Measurements from ENCODE around the gene MPDZ. TPM values are rescaled to one million over a fixed set of nuclear protein-coding genes. Genes with fewer than 3 reads are reported as not detected.

Gene MPDZ
- total RNA-seq, 4 donors from 2014 or later, result 52.9 to 84.6 (median 78.5) TPM

GRCh38 chr9:13186774-13187173 is 92.7 kb downstream of the MPDZ start:
- H3K4me3 ChIP-seq, result no peak overlapping the region
- H3K4me1 ChIP-seq, result no peaks in the 10 kb centered on the region
- TF ChIP-seq POLR2A (IDR thresholded peaks at IDR 0.05) (no peak), CTCF (IDR thresholded peaks at IDR 0.05) (no peak)
- no peaks in the 10 kb centered on the region for H3K27me3 ChIP-seq
- intact Hi-C loops (cut with DNase I; ENCODE audit: low total_unique reads), result no loop called here
- DNase-seq, result no peak
- H3K9me3 ChIP-seq, result no peaks in the 10 kb centered on the region
- no peak overlapping the region for H3K27ac ChIP-seq
- no peaks in the 10 kb centered on the region for H3K36me3 ChIP-seq

GRCh38 chr9:13186091-13186490 is 93.4 kb downstream of the MPDZ start:
- intact Hi-C loops (cut with DNase I; ENCODE audit: low total_unique reads), result no loop called here
- no peak for DNase-seq
- Histone ChIP-seq H3K4me1 (no peaks in the 10 kb centered on the region), H3K27me3 (no peaks in the 10 kb centered on the region), H3K4me3 (no peak overlapping the region), H3K27ac (no peak overlapping the region), H3K36me3 (no peaks in the 10 kb centered on the region), H3K9me3 (no peaks in the 10 kb centered on the region)
- no peak for TF ChIP-seq CTCF (IDR thresholded peaks at IDR 0.05)
- no peak for TF ChIP-seq POLR2A (IDR thresholded peaks at IDR 0.05)

GRCh38 chr9:13181652-13182051 is 97.8 kb downstream of the MPDZ start:
- H3K27ac ChIP-seq, result no peak overlapping the region
- H3K4me1 ChIP-seq, result peaks cover 0 to 3% of the 10 kb centered on the region in 2 donors
- no peaks in the 10 kb centered on the region for H3K36me3 ChIP-seq
- intact Hi-C loops (cut with DNase I; ENCODE audit: low total_unique reads), result no loop called here
- DNase-seq, result no peak
- H3K9me3 ChIP-seq, result no peaks in the 10 kb centered on the region
- H3K4me3 ChIP-seq, result no peak overlapping the region
- TF ChIP-seq CTCF (IDR thresholded peaks at IDR 0.05), result no peak
- TF ChIP-seq POLR2A (IDR thresholded peaks at IDR 0.05), result no peak
- H3K27me3 ChIP-seq, result no peaks in the 10 kb centered on the region

GRCh38 chr9:13179257-13179656 is 100.2 kb downstream of the MPDZ start:
- Histone ChIP-seq H3K36me3 (no peaks in the 10 kb centered on the region), H3K27ac (no peak overlapping the region), H3K4me1 (peaks cover 0 to 3% of the 10 kb centered on the region in 2 donors), H3K9me3 (no peaks in the 10 kb centered on the region), H3K27me3 (no peaks in the 10 kb centered on the region), H3K4me3 (no peak overlapping the region)
- DNase-seq, result no peak
- TF ChIP-seq CTCF (IDR thresholded peaks at IDR 0.05) (no peak), POLR2A (IDR thresholded peaks at IDR 0.05) (no peak)
- intact Hi-C loops (cut with DNase I; ENCODE audit: low total_unique reads), result no loop called here

- intact Hi-C loops (cut with DNase I; ENCODE audit: low total_unique reads), result no loop called here
- Histone ChIP-seq H3K36me3 (no peaks in the 10 kb centered on the region), H3K27ac (no peak overlapping the region), H3K4me3 (no peak overlapping the region), H3K27me3 (no peaks in the 10 kb centered on the region), H3K9me3 (no peaks in the 10 kb centered on the region), H3K4me1 (peaks cover 0 to 3% of the 10 kb centered on the region in 2 donors)
- no peak for DNase-seq
- no peak for TF ChIP-seq POLR2A (IDR thresholded peaks at IDR 0.05)
- no peak for TF ChIP-seq CTCF (IDR thresholded peaks at IDR 0.05)
Observed at GRCh38 chr9:13175732-13176131, 103.8 kb downstream of the MPDZ start.
